GM23338 (cell line): ENCODE measurements around the gene ZBTB25.

Source experiments
- TF ChIP-seq, protein P1 (sequence below): IDR thresholded peaks from one replicate; pipeline ENCODE4 v1.6.1; 2018; ENCODE audit warnings: antibody characterized with exemption; ENCODE audit not compliant: unreplicated experiment
- TF ChIP-seq, protein P2 (sequence below), 2 experiments: fragments of 200-600 bp in 1 of 2; sonication (generic) in 1 of 2; conservative IDR thresholded peaks; 2 replicates each; pipeline versions ENCODE4 v1.5.1 to v1.6.1; 2016 to 2017; ENCODE audit warnings: antibody characterized with exemption in 2 of 2, low read depth in 2 of 2, mild to moderate bottlenecking in 2 of 2, moderate library complexity in 1 of 2

DNA sequence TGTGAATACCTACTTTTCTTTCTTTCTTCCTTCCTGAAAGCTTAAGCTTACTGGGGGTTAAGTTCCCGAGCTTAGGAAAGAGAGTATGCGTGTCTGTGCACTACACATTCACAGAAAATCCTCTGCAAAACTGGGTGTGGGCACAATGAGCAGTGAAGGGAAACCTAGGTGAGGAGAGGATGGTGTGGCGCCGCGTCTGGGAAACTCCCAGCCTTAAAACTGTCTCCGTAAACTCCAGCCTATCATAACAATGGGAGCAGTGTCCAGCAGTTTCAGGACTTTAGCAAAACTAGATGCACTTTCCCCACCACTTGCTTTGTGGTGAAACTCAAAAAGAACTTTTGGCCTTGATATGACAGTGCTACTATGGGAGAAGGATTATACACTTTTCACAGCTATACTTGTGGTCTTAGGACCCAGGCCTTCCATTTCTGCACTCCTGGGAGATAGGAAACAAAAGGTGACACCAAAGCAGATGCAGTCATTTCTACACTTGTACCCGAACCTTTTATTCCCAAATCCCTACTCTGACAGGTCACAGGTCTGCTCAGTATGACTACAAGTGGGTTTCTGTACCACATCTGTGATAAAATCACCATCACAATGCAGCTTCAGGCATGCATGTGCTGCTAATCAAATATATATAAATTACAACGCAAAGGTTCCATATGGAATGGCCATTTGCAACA lies 27.9 kb downstream of the ZBTB25 start:
- TF ChIP-seq, protein P1, sequence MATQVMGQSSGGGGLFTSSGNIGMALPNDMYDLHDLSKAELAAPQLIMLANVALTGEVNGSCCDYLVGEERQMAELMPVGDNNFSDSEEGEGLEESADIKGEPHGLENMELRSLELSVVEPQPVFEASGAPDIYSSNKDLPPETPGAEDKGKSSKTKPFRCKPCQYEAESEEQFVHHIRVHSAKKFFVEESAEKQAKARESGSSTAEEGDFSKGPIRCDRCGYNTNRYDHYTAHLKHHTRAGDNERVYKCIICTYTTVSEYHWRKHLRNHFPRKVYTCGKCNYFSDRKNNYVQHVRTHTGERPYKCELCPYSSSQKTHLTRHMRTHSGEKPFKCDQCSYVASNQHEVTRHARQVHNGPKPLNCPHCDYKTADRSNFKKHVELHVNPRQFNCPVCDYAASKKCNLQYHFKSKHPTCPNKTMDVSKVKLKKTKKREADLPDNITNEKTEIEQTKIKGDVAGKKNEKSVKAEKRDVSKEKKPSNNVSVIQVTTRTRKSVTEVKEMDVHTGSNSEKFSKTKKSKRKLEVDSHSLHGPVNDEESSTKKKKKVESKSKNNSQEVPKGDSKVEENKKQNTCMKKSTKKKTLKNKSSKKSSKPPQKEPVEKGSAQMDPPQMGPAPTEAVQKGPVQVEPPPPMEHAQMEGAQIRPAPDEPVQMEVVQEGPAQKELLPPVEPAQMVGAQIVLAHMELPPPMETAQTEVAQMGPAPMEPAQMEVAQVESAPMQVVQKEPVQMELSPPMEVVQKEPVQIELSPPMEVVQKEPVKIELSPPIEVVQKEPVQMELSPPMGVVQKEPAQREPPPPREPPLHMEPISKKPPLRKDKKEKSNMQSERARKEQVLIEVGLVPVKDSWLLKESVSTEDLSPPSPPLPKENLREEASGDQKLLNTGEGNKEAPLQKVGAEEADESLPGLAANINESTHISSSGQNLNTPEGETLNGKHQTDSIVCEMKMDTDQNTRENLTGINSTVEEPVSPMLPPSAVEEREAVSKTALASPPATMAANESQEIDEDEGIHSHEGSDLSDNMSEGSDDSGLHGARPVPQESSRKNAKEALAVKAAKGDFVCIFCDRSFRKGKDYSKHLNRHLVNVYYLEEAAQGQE = no peak
- TF ChIP-seq, protein P2, sequence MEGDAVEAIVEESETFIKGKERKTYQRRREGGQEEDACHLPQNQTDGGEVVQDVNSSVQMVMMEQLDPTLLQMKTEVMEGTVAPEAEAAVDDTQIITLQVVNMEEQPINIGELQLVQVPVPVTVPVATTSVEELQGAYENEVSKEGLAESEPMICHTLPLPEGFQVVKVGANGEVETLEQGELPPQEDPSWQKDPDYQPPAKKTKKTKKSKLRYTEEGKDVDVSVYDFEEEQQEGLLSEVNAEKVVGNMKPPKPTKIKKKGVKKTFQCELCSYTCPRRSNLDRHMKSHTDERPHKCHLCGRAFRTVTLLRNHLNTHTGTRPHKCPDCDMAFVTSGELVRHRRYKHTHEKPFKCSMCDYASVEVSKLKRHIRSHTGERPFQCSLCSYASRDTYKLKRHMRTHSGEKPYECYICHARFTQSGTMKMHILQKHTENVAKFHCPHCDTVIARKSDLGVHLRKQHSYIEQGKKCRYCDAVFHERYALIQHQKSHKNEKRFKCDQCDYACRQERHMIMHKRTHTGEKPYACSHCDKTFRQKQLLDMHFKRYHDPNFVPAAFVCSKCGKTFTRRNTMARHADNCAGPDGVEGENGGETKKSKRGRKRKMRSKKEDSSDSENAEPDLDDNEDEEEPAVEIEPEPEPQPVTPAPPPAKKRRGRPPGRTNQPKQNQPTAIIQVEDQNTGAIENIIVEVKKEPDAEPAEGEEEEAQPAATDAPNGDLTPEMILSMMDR (conservative IDR thresholded peaks at IDR 0.05; ENCODE audit: low read depth in 2 of 2) = no peak
